Measurements from ENCODE around the gene CIDEC.

GRCh38 chr3:9914011-9914410 is 34.0 kb upstream of the CIDEC start:
- TF ChIP-seq, protein P1, sequence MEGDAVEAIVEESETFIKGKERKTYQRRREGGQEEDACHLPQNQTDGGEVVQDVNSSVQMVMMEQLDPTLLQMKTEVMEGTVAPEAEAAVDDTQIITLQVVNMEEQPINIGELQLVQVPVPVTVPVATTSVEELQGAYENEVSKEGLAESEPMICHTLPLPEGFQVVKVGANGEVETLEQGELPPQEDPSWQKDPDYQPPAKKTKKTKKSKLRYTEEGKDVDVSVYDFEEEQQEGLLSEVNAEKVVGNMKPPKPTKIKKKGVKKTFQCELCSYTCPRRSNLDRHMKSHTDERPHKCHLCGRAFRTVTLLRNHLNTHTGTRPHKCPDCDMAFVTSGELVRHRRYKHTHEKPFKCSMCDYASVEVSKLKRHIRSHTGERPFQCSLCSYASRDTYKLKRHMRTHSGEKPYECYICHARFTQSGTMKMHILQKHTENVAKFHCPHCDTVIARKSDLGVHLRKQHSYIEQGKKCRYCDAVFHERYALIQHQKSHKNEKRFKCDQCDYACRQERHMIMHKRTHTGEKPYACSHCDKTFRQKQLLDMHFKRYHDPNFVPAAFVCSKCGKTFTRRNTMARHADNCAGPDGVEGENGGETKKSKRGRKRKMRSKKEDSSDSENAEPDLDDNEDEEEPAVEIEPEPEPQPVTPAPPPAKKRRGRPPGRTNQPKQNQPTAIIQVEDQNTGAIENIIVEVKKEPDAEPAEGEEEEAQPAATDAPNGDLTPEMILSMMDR (IDR thresholded peaks at IDR 0.05), result no peak
- TF ChIP-seq POLR2A (IDR thresholded peaks at IDR 0.05) (no peak), POLR2AphosphoS5 (IDR thresholded peaks at IDR 0.05; ENCODE audit: insufficient read depth in 1 of 2, low read depth in 1 of 2) (no peak)
